Measurements from ENCODE around the gene CLASP2. TPM values are rescaled to one million over a fixed set of nuclear protein-coding genes. Genes with fewer than 3 reads are reported as not detected.

CLASP2 gene
- total and polyA plus RNA-seq, 2 experiments from 2014 or later, result 12.3 to 30.4 TPM

DNA sequence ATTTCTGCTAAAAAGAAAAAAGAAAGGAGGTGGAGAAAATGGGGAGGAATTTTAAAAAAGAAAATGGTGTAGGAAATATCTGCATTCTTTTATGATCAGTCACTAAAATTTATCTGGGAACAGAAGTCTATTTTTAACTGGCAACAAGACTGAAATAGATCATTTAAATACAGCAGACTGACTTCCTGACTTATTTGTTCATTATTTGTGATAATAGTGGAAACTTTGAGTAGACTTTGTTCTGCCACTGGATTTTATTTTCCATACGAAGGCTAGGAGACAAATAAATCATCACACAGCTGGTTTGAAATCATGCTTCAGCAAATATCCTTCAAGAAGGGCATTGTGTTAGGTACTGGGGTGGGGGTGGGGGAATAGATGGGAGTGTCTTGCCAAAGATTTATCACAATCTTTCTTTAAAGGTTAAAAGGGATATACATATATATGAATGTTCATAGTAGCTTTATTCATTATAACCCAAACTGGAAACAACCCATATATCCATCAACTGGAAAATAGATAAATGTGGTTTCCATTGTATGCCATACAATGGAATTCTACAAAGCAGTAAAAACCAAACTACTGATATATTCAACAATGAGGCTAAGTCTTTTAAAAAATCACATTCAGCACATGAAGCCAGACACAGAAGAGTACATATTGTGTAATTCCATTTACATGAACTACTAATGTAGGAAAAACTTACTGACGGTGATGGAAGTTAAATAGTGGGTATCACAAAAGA, 4.7 kb upstream of the CLASP2 start:
- Histone ChIP-seq H3K79me2 (ENCODE audit: insufficient read depth) (no peaks in the 10 kb centered on the region), H3F3A (ENCODE audit: insufficient read depth) (peaks cover 14% of the 10 kb centered on the region), H3K27me3 (replicated peaks; ENCODE audit: insufficient read depth) (no peaks in the 10 kb centered on the region), H3K9ac (no peak overlapping the region), H3K27ac (peak overlapping the region; percentile 46), H3K9me2 (ENCODE audit: insufficient read depth) (no peaks in the 10 kb centered on the region), H3K36me3 (ENCODE audit: low read depth) (no peaks in the 10 kb centered on the region), H4K20me1 (ENCODE audit: insufficient read depth) (no peaks in the 10 kb centered on the region), H3K4me2 (ENCODE audit: unreplicated experiment) (peak overlapping the region; percentile 57), H3K4me1 (ENCODE audit: insufficient read depth) (peaks cover 13% of the 10 kb centered on the region), H2AFZ (peak overlapping the region; percentile 71), H3K9me3 (ENCODE audit: low read depth) (no peaks in the 10 kb centered on the region), H3K4me3 (0 out of 2 replicates have a peak overlapping the region, but pooled peaks have one; percentile 1)
- peak; percentile 59 for DNase-seq
- no peak for TF ChIP-seq EZH2 (IDR thresholded peaks at IDR 0.05; ENCODE audit: insufficient read depth, poor library complexity, severe bottlenecking)
- TF ChIP-seq EZH2phosphoT487 (IDR thresholded peaks at IDR 0.05; ENCODE audit: insufficient read depth, low read depth), result no peak
- in situ Hi-C loops (cut with MboI), result no loop called here
- 48 to 51% methylated on average over 2 of the region's 2 CpGs for WGBS, 2 experiments (ENCODE audit: low coverage in 1 of 2, low lambda C conversion rate in 2 of 2, missing lambda C conversion rate in 2 of 2)

DNA sequence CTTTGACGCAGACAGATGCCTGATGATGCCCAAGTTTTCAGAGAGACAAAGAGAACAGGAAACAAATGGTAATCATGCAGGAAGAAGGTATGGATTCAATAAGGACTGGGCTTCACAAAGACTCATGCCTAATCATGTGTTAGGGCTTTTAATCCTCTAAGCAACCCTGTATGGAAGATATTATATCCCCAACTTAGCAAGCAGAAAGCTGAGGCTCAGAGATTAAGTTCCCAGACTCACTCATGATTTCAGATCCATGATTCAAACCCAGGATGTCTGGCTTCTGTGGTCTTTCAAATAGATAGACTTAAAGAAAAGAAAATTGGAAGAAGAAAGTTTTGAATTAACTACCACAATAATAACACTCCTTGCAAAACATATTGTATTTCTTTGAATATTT, 4.1 kb upstream of the CLASP2 start:
- Histone ChIP-seq H2AFZ (peak overlapping the region; percentile 71), H4K20me1 (ENCODE audit: insufficient read depth) (no peaks in the 10 kb centered on the region), H3K27ac (peak overlapping the region; percentile 46), H3K27me3 (replicated peaks; ENCODE audit: insufficient read depth) (no peaks in the 10 kb centered on the region), H3K4me3 (0 out of 2 replicates have a peak overlapping the region, but pooled peaks have one; percentile 1), H3F3A (ENCODE audit: insufficient read depth) (peaks cover 14% of the 10 kb centered on the region), H3K9ac (no peak overlapping the region), H3K4me2 (ENCODE audit: unreplicated experiment) (peak overlapping the region; percentile 57), H3K9me3 (ENCODE audit: low read depth) (no peaks in the 10 kb centered on the region), H3K9me2 (ENCODE audit: insufficient read depth) (no peaks in the 10 kb centered on the region), H3K79me2 (ENCODE audit: insufficient read depth) (peaks cover 2% of the 10 kb centered on the region), H3K4me1 (ENCODE audit: insufficient read depth) (peaks cover 13% of the 10 kb centered on the region), H3K36me3 (ENCODE audit: low read depth) (no peaks in the 10 kb centered on the region)
- in situ Hi-C loops (cut with MboI), result no loop called here
- WGBS, 2 experiments (ENCODE audit: low coverage in 1 of 2, low lambda C conversion rate in 2 of 2, missing lambda C conversion rate in 2 of 2), result 44 to 48% methylated on average over 1 of the region's 1 CpG
- DNase-seq, result peak; percentile 34
- no peak for TF ChIP-seq EZH2phosphoT487 (IDR thresholded peaks at IDR 0.05; ENCODE audit: insufficient read depth, low read depth)

- Histone ChIP-seq H3K9me3 (ENCODE audit: low read depth) (no peaks in the 10 kb centered on the region), H3K4me2 (ENCODE audit: unreplicated experiment) (peak overlapping the region; percentile 93), H3K27me3 (replicated peaks; ENCODE audit: insufficient read depth) (no peaks in the 10 kb centered on the region), H3K79me2 (ENCODE audit: insufficient read depth) (peaks cover 38% of the 10 kb centered on the region), H3K9ac (peak overlapping the region; percentile 92), H3K4me3 (peak overlapping the region; percentile 86), H4K20me1 (ENCODE audit: insufficient read depth) (no peaks in the 10 kb centered on the region), H3F3A (ENCODE audit: insufficient read depth) (peaks cover 14% of the 10 kb centered on the region), H3K4me1 (ENCODE audit: insufficient read depth) (peaks cover 21% of the 10 kb centered on the region), H2AFZ (peak overlapping the region; percentile 89), H3K9me2 (ENCODE audit: insufficient read depth) (no peaks in the 10 kb centered on the region), H3K36me3 (ENCODE audit: low read depth) (no peaks in the 10 kb centered on the region), H3K27ac (peak overlapping the region; percentile 89)
- no peak for DNase-seq
- 1% methylated on average over 7 of the region's 7 CpGs for WGBS, 2 experiments (ENCODE audit: low coverage in 1 of 2, low lambda C conversion rate in 2 of 2, missing lambda C conversion rate in 2 of 2)
- in situ Hi-C loops (cut with MboI), result loop anchor here (10.0 kb wide), 1 partner anchor 84 kb away; no protein-coding TSS in a partner anchor
- no peak for TF ChIP-seq EZH2phosphoT487 (IDR thresholded peaks at IDR 0.05; ENCODE audit: insufficient read depth, low read depth)
- no peak for TF ChIP-seq EZH2 (IDR thresholded peaks at IDR 0.05; ENCODE audit: insufficient read depth, poor library complexity, severe bottlenecking)
Observed at GRCh38 chr3:33718595-33718907, 497 bp upstream of the CLASP2 start.

DNA sequence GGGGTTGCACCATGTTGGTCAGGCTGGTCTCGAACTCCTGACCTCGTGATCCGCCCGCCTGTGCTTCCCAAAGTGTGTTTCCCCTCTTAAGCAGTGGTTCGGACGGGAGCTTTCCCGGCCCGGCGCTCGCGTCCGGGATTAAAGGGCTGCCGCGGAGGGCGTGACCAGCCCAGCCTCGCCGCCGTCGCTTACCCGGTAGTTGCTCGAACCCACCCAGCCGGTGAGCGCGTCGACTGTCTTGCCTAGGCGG, 513 bp downstream of the CLASP2 start:
- Histone ChIP-seq H3K9ac (peak overlapping the region; percentile 92), H3K9me3 (ENCODE audit: low read depth) (no peaks in the 10 kb centered on the region), H4K20me1 (ENCODE audit: insufficient read depth) (no peaks in the 10 kb centered on the region), H2AFZ (peak overlapping the region; percentile 89), H3K9me2 (ENCODE audit: insufficient read depth) (no peaks in the 10 kb centered on the region), H3K27ac (peak overlapping the region; percentile 89), H3F3A (ENCODE audit: insufficient read depth) (peaks cover 6% of the 10 kb centered on the region), H3K79me2 (ENCODE audit: insufficient read depth) (peaks cover 48% of the 10 kb centered on the region), H3K4me1 (ENCODE audit: insufficient read depth) (peaks cover 14% of the 10 kb centered on the region), H3K36me3 (ENCODE audit: low read depth) (no peaks in the 10 kb centered on the region), H3K4me2 (ENCODE audit: unreplicated experiment) (peak overlapping the region; percentile 93), H3K27me3 (replicated peaks; ENCODE audit: insufficient read depth) (no peaks in the 10 kb centered on the region), H3K4me3 (peak overlapping the region; percentile 86)
- in situ Hi-C loops (cut with MboI), result loop anchor here (10.0 kb wide), 1 partner anchor 83 kb away; no protein-coding TSS in a partner anchor
- peak; percentile 83 for DNase-seq
- TF ChIP-seq EZH2 (IDR thresholded peaks at IDR 0.05; ENCODE audit: insufficient read depth, poor library complexity, severe bottlenecking), result no peak
- no peak for TF ChIP-seq EZH2phosphoT487 (IDR thresholded peaks at IDR 0.05; ENCODE audit: insufficient read depth, low read depth)
- WGBS, 2 experiments (ENCODE audit: low coverage in 1 of 2, low lambda C conversion rate in 2 of 2, missing lambda C conversion rate in 2 of 2), result 0 to 1% methylated on average over 8 to 26 of the region's 26 CpGs

Data from GM23248 (cell line).